H1 (cell line): Measurements from ENCODE around the gene DDB1. TPM values are rescaled to one million over a fixed set of nuclear protein-coding genes. Genes with fewer than 3 reads are reported as not detected.

ENCODE experiments used
- CTCF ChIA-PET: fragments of 300-600 bp; sonication (Branson Sonifier 250); formaldehyde crosslinking; loops from one replicate; lab custom pipeline; 2021; ENCODE audit not compliant: partially characterized antibody; lab: Charles Lee
- POLR2A ChIA-PET: fragments of 300-600 bp; sonication (Branson Sonifier 250); formaldehyde crosslinking; loops from one replicate; lab custom pipeline; 2021; ENCODE audit warnings: inconsistent platforms; ENCODE audit not compliant: partially characterized antibody; lab: Charles Lee
- DNase-seq, 2 experiments: peaks; one replicate each; pipeline versions ENCODE4 v3.0.0 to v3.0.0-alpha.2; 2010 to 2022; ENCODE audit warnings: low spot score in 2 of 2, low read depth in 1 of 2, mixed read lengths in 1 of 2
- FAIRE-seq: peaks from 2 replicates; lab custom pipeline; 2011; peaks lifted over from hg19 to GRCh38; lab: Jason Lieb, UNC
- H2AFZ ChIP-seq: 2 replicates; pipeline ENCODE4 v1.8.1; 2012; ENCODE audit warnings: low read length, inconsistent platforms
- H2AK5ac ChIP-seq: 2 replicates; pipeline ENCODE4 v1.6.1; 2013; ENCODE audit warnings: low read depth, low read length
- H2BK120ac ChIP-seq: replicated peaks from 2 replicates; pipeline ENCODE3; 2013; ENCODE audit warnings: low read depth, low read length, inconsistent platforms
- H2BK12ac ChIP-seq: 2 replicates; pipeline ENCODE4 v1.6.1; 2013; ENCODE audit warnings: low read depth, low read length
- H2BK15ac ChIP-seq: 2 replicates; pipeline ENCODE4 v1.6.1; 2013; ENCODE audit warnings: low read length
- H2BK20ac ChIP-seq: 2 replicates; pipeline ENCODE4 v1.6.1; 2013; ENCODE audit warnings: low read length
- H2BK5ac ChIP-seq: 2 replicates; pipeline ENCODE4 v1.6.1; 2013; ENCODE audit warnings: low read depth, low read length
- H3K14ac ChIP-seq: 2 replicates; pipeline ENCODE4 v1.6.1; 2013; ENCODE audit warnings: inconsistent platforms; ENCODE audit not compliant: insufficient read length
- H3K18ac ChIP-seq: 2 replicates; pipeline ENCODE4 v1.6.1; 2013; ENCODE audit warnings: low read length; ENCODE audit errors: extremely low read depth
- H3K23ac ChIP-seq: 2 replicates; pipeline ENCODE4 v1.6.1; 2013; ENCODE audit warnings: inconsistent platforms; ENCODE audit not compliant: insufficient read length
- H3K23me2 ChIP-seq: 2 replicates; pipeline ENCODE4 v1.6.1; 2013; ENCODE audit warnings: low read depth, low read length
- H3K27ac ChIP-seq: 2 replicates; pipeline ENCODE4 v1.6.1; 2011; ENCODE audit warnings: low read depth, low read length, inconsistent platforms
- H3K27me3 ChIP-seq, 4 experiments: replicated peaks in 1 of 4; 1 replicate in 1 of 4; 2 replicates in 3 of 4; pipeline versions ENCODE4 v1.6.1 to v1.8.1; 2011 to 2013; ENCODE audit warnings: low read length in 3 of 4, mild to moderate bottlenecking in 3 of 4, inconsistent platforms in 2 of 4, mixed read lengths in 2 of 4, moderate library complexity in 1 of 4; ENCODE audit not compliant: control insufficient read depth in 3 of 4, insufficient read depth in 3 of 4; ENCODE audit errors: extremely low read depth in 1 of 4
- H3K36me3 ChIP-seq, 4 experiments: 2 replicates each; pipeline versions ENCODE4 v1.6.1 to v1.8.1; 2011 to 2013; ENCODE audit warnings: mild to moderate bottlenecking in 4 of 4, low read length in 3 of 4, moderate library complexity in 2 of 4, control low read depth in 1 of 4, inconsistent platforms in 1 of 4; ENCODE audit not compliant: insufficient read depth in 4 of 4, control insufficient read depth in 2 of 4
- H3K4ac ChIP-seq: replicated peaks from 2 replicates; pipeline ENCODE3; 2013; ENCODE audit warnings: low read length, low read depth, mixed read lengths, inconsistent platforms; ENCODE audit not compliant: insufficient read length
- H3K4me1 ChIP-seq, 4 experiments: replicated peaks in 1 of 4; 1 replicate in 1 of 4; 2 replicates in 3 of 4; pipeline versions ENCODE4 v1.6.1 to v1.8.1; 2011 to 2013; ENCODE audit warnings: low read length in 3 of 4, inconsistent platforms in 2 of 4, mixed read lengths in 1 of 4; ENCODE audit not compliant: insufficient read depth in 4 of 4, control insufficient read depth in 3 of 4
- H3K4me2 ChIP-seq, 2 experiments: 2 replicates each; pipeline versions ENCODE4 v1.6.1 to v1.8.1; 2011 to 2013; ENCODE audit warnings: low read depth in 2 of 2, low read length in 2 of 2, control low read depth in 1 of 2, inconsistent platforms in 1 of 2, mild to moderate bottlenecking in 1 of 2; ENCODE audit not compliant: insufficient read depth in 1 of 2
- H3K4me3 ChIP-seq, 4 experiments: fragments of 200-600, 300-600 bp in 1 of 4; sonication (generic), shearing (Covaris generic), sonication (Bioruptor Twin) in 1 of 4; 2 replicates each; pipeline versions ENCODE4 v1.5.1 to v1.8.1; 2011 to 2016; ENCODE audit warnings: low read length in 4 of 4, low read depth in 3 of 4, control low read depth in 2 of 4, inconsistent platforms in 2 of 4, mild to moderate bottlenecking in 2 of 4, mixed read lengths in 1 of 4, moderate library complexity in 1 of 4; ENCODE audit not compliant: insufficient read depth in 2 of 4; ENCODE audit errors: extremely low read depth in 1 of 4
- H3K56ac ChIP-seq: replicated peaks from 2 replicates; pipeline ENCODE3; 2013; ENCODE audit warnings: low read depth, mild to moderate bottlenecking, mixed read lengths, low read length, inconsistent platforms; ENCODE audit not compliant: insufficient read length
- H3K79me1 ChIP-seq: 2 replicates; pipeline ENCODE4 v1.6.1; 2013; ENCODE audit warnings: low read depth, low read length, control low read depth
- H3K79me2 ChIP-seq, 2 experiments: 2 replicates each; pipeline versions ENCODE4 v1.6.1 to v1.8.1; 2012 to 2013; ENCODE audit warnings: low read length in 2 of 2, mild to moderate bottlenecking in 2 of 2, inconsistent platforms in 1 of 2; ENCODE audit not compliant: insufficient read depth in 2 of 2, control insufficient read depth in 1 of 2
- H3K9ac ChIP-seq, 4 experiments: replicated peaks in 1 of 4; 1 replicate in 1 of 4; 2 replicates in 3 of 4; pipeline versions ENCODE4 v1.6.1 to v1.8.1; 2011 to 2013; ENCODE audit warnings: low read depth in 3 of 4, low read length in 3 of 4, control low read depth in 2 of 4, mild to moderate bottlenecking in 2 of 4, moderate library complexity in 2 of 4, inconsistent platforms in 1 of 4; ENCODE audit errors: extremely low read depth in 1 of 4
- H3K9me3 ChIP-seq, 2 experiments: 2 replicates each; pipeline versions ENCODE4 v1.6.1 to v1.8.1; 2012 to 2013; ENCODE audit warnings: mild to moderate bottlenecking in 2 of 2, moderate library complexity in 2 of 2, control low read depth in 1 of 2, inconsistent platforms in 1 of 2, low read depth in 1 of 2, low read length in 1 of 2, mixed read lengths in 1 of 2; ENCODE audit not compliant: insufficient read depth in 2 of 2
- H4K20me1 ChIP-seq, 2 experiments: replicated peaks in 1 of 2; 2 replicates each; pipeline versions ENCODE3 to v1.8.1; 2011 to 2013; ENCODE audit warnings: inconsistent platforms in 2 of 2, low read length in 2 of 2, mild to moderate bottlenecking in 1 of 2; ENCODE audit not compliant: insufficient read depth in 2 of 2, control insufficient read depth in 1 of 2
- H4K5ac ChIP-seq: 2 replicates; pipeline ENCODE4 v1.6.1; 2013; ENCODE audit warnings: low read length, low read depth, mixed read lengths, inconsistent platforms; ENCODE audit not compliant: insufficient read length
- H4K8ac ChIP-seq: 2 replicates; pipeline ENCODE4 v1.8.0; 2013; ENCODE audit warnings: mild to moderate bottlenecking, moderate library complexity, low read length, inconsistent platforms; ENCODE audit not compliant: insufficient read depth; ENCODE audit errors: extremely low read depth
- H4K91ac ChIP-seq: replicated peaks from 2 replicates; pipeline ENCODE3; 2013; ENCODE audit warnings: low read length, mixed read lengths, inconsistent platforms; ENCODE audit not compliant: insufficient read length
- ATF3 ChIP-seq: IDR thresholded peaks from 2 replicates; pipeline ENCODE4 v1.6.1; 2011; ENCODE audit warnings: low read depth, mild to moderate bottlenecking, low read length; ENCODE audit not compliant: insufficient read depth
- BCL11A ChIP-seq, 2 experiments: IDR thresholded peaks; one replicate each; pipeline ENCODE4 v1.6.1; 2011; ENCODE audit warnings: low read depth in 2 of 2, low read length in 2 of 2, mild to moderate bottlenecking in 2 of 2
- CTCF ChIP-seq, 3 experiments: IDR thresholded peaks; 1 replicate in 2 of 3; 2 replicates in 1 of 3; pipeline versions ENCODE4 v1.5.1 to v1.6.1; 2011; ENCODE audit warnings: low read length in 3 of 3, mild to moderate bottlenecking in 3 of 3, inconsistent platforms in 2 of 3, low read depth in 1 of 3, moderate library complexity in 1 of 3; ENCODE audit not compliant: insufficient read depth in 1 of 3; ENCODE audit errors: control extremely low read depth in 1 of 3
- E2F6 ChIP-seq: IDR thresholded peaks from 2 replicates; pipeline ENCODE4 v1.6.1; 2012; ENCODE audit warnings: inconsistent platforms
- SAP30 ChIP-seq: fragments of 300-600 bp; sonication (generic); IDR thresholded peaks from 2 replicates; pipeline ENCODE4 v1.7.1; 2012; ENCODE audit warnings: low read length, moderate library complexity, mild to moderate bottlenecking, inconsistent platforms; ENCODE audit not compliant: insufficient read depth, insufficient replicate concordance
- TCF12 ChIP-seq: IDR thresholded peaks from 2 replicates; pipeline ENCODE4 v1.6.1; 2011; ENCODE audit warnings: low read depth, mild to moderate bottlenecking, low read length
- WGBS, 2 experiments: shearing (Covaris generic) in 1 of 2; methylation state at CpG; one replicate each; pipeline versions ENCODE4 v1.1.6 to v1.1.7; 2013 to 2015; ENCODE audit warnings: low lambda C conversion rate in 2 of 2, mixed read lengths in 2 of 2, inconsistent platforms in 1 of 2, low coverage in 1 of 2, missing lambda C conversion rate in 1 of 2; ENCODE audit not compliant: insufficient replicate concordance in 2 of 2, insufficient coverage in 1 of 2, insufficient read length in 1 of 2; ENCODE audit errors: extremely low coverage in 1 of 2, missing lambda C conversion rate in 1 of 2; 5-methylcytosine and 5-hydroxymethylcytosine counted together
- polyA plus RNA-seq, 7 experiments: library from polyadenylated mRNA; depleted of rRNA in 3 of 7; stranded (reverse) in 5 of 7; unstranded in 2 of 7; fragments of >200 nt in 5 of 7; fragments of 200-250 nt in 2 of 7; gene quantifications; 1 replicate in 5 of 7; 2 replicates in 1 of 7; 4 replicates in 1 of 7; pipeline versions ENCODE4 v1.2.1 to v1.2.3, GENCODE V29; 2011 to 2013; ENCODE audit warnings: missing spikeins in 2 of 7, mixed read lengths in 2 of 7
- total RNA-seq: library from RNA; stranded (reverse); fragmentation: NEBNext Ultra II Directional; extraction: Animal tissue kit (Norgen Biotek cat#: 25700); gene quantifications from 2 replicates; pipeline ENCODE4 v1.2.1, GENCODE V29; 2021

DDB1 gene
- total and polyA plus RNA-seq, 2 of the 8 experiments (the other 6 are each of a cell fraction or from before 2014, with no cell fraction given) = 275 to 306 TPM

GRCh38 chr11:61279934-61280659, 52.8 kb downstream of the DDB1 start:
- no peak overlapping the region for H2AFZ ChIP-seq
- ChIA-PET POLR2A (interaction anchor here (1.0 to 1.6 kb wide), 4 partner anchors 13 to 137 kb away, joined by 3 to 8 read pairs (median 3); partner anchors contain the start of genes DDB1, TKFC and VWCE), CTCF (interaction anchor here (0.7 to 1.7 kb wide), 5 partner anchors 10 to 402 kb away, joined by 3 to 10 read pairs (median 5); partner anchors contain the start of gene VWCE)
- H2BK12ac ChIP-seq = no peak overlapping the region
- H3K4me3 ChIP-seq = no peak overlapping the region
- FAIRE-seq (no peak), DNase-seq (no peak)
- H3K23ac ChIP-seq = no peak overlapping the region
- H3K79me1 ChIP-seq = no peaks in the 10 kb centered on the region
- no peak overlapping the region for H4K91ac ChIP-seq
- peaks cover 0 to 3% of the 10 kb centered on the region in 2 experiments for H4K20me1 ChIP-seq
- peaks cover 0 to 13% (median 1%) of the 10 kb centered on the region in 4 experiments; a peak in 4 of 8 replicates for H3K36me3 ChIP-seq
- no peak overlapping the region for H3K4me2 ChIP-seq
- H3K18ac ChIP-seq = no peak overlapping the region
- H3K79me2 ChIP-seq = no peaks in the 10 kb centered on the region
- WGBS, 2 experiments = 71% methylated on average over 12 of the region's 12 CpGs; no CpG with 5 or more reads in 1 of the 2 experiments
- no peak overlapping the region for H2AK5ac ChIP-seq
- no peak overlapping the region for H3K9ac ChIP-seq
- H3K27ac ChIP-seq = no peak overlapping the region
- no peak overlapping the region for H4K8ac ChIP-seq
- no peak overlapping the region for H3K14ac ChIP-seq
- no peak overlapping the region for H3K56ac ChIP-seq
- H3K4me1 ChIP-seq = peaks cover 0 to 8% (median 5%) of the 10 kb centered on the region in 4 experiments; a peak in 4 of 7 replicates
- peaks cover 0 to 5% (median under 1%) of the 10 kb centered on the region in 4 experiments; a peak in 4 of 7 replicates for H3K27me3 ChIP-seq
- no peak overlapping the region for H4K5ac ChIP-seq
- H2BK15ac ChIP-seq = no peak overlapping the region
- H3K9me3 ChIP-seq = no peaks in the 10 kb centered on the region; a peak in 1 of 4 replicates
- H3K23me2 ChIP-seq = no peaks in the 10 kb centered on the region
- no peak overlapping the region for H2BK20ac ChIP-seq
- H2BK120ac ChIP-seq = no peak overlapping the region
- no peak overlapping the region for H2BK5ac ChIP-seq
- H3K4ac ChIP-seq = no peak overlapping the region
- TF ChIP-seq E2F6 (no peak), BCL11A (IDR thresholded peaks at IDR 0.05; ENCODE audit: low read depth in 2 of 2, low read length in 2 of 2) (no peak), CTCF (IDR thresholded peaks at IDR 0.05; ENCODE audit: control extremely low read depth in 1 of 3, insufficient read depth in 1 of 3, low read depth in 1 of 3, low read length in 3 of 3) (peak in 1 of 3 experiments; percentile 11; a peak in 2 of 4 replicates), ATF3 (no peak), TCF12 (no peak), SAP30 (no peak)
